Calu3 (cell line): ENCODE results near the gene RANGAP1. TPM values are rescaled to one million over a fixed set of nuclear protein-coding genes. Genes with fewer than 3 reads are reported as not detected.

Experiments
- BruUV-seq: library from RNA; stranded (reverse); fragments of 400-500 nt; replicated peaks from 2 replicates; lab custom pipeline; 2021; lab: Mats Ljungman, UMichigan
- CTCF ChIA-PET: fragments of 300-600 bp; sonication (Branson Sonifier 250); formaldehyde crosslinking; loops from one replicate; lab custom pipeline; 2022; ENCODE audit warnings: antibody characterized with exemption; lab: Charles Lee
- DNase-seq: peaks from one replicate; pipeline ENCODE4 v3.0.0; 2022
- H3K27ac Mint-ChIP-seq: one replicate; pipeline ENCODE4 v1.8.0; 2022; ENCODE audit warnings: mixed read lengths; ENCODE audit not compliant: unreplicated experiment
- H3K27me3 Mint-ChIP-seq: one replicate; pipeline ENCODE4 v1.8.0; 2022; ENCODE audit warnings: mixed read lengths; ENCODE audit not compliant: unreplicated experiment
- H3K36me3 Mint-ChIP-seq: one replicate; pipeline ENCODE4 v1.8.0; 2022; ENCODE audit warnings: mild to moderate bottlenecking, moderate library complexity, mixed read lengths; ENCODE audit not compliant: insufficient read depth, unreplicated experiment
- H3K4me1 Mint-ChIP-seq: one replicate; pipeline ENCODE4 v1.8.0; 2022; ENCODE audit warnings: mild to moderate bottlenecking, low read depth, mixed read lengths; ENCODE audit not compliant: unreplicated experiment
- H3K4me3 Mint-ChIP-seq: one replicate; pipeline ENCODE4 v1.8.0; 2022; ENCODE audit warnings: mild to moderate bottlenecking, low read depth, moderate library complexity, mixed read lengths; ENCODE audit not compliant: unreplicated experiment
- H3K9me3 Mint-ChIP-seq: one replicate; pipeline ENCODE4 v1.8.0; 2022; ENCODE audit warnings: low read depth, mixed read lengths; ENCODE audit not compliant: unreplicated experiment
- intact Hi-C: fragments of 100-400 bp; cut with micrococcal nuclease; formaldehyde crosslinking; loops from one replicate; pipeline ENCODE4 v1.10.0; 2022; ENCODE audit not compliant: unreplicated experiment
- total RNA-seq: library from RNA; stranded (reverse); gene quantifications from 2 replicates; pipeline ENCODE4 v1.2.3, GENCODE V29; 2022
- TF ChIP-seq, protein P1 (sequence below): fragments of 200-600 bp; IDR thresholded peaks from one replicate; pipeline ENCODE4 v1.8.0; 2022; ENCODE audit warnings: antibody characterized with exemption; ENCODE audit not compliant: unreplicated experiment

RANGAP1 gene
- total RNA-seq, 1 experiment from 2014 or later, result 189 TPM

DNA sequence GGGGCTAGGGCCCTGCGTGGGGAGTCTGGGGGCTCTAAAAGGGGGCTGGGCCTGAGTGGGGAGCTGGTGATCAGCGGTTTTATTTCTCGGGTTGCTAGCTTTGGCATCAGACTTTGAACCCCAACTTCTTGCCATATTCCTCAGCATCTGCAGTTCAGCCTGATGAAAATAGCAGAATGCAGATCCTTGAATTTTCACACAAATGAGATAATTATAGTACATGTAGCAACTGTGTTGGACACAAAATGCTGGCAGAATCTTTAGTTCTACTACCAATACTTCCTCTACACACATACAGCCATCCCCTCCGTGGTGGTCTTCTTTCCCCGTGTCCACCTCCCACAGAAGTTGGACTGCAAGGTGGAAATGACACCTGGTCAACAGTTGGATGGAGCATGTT lies 16.8 kb upstream of the RANGAP1 start:
- Mint-ChIP-seq H3K27me3 (no peaks in the 10 kb centered on the region), H3K9me3 (no peaks in the 10 kb centered on the region), H3K36me3 (peaks cover 28% of the 10 kb centered on the region), H3K4me3 (peak overlapping the region; percentile 66), H3K4me1 (peaks cover 29% of the 10 kb centered on the region), H3K27ac (peak overlapping the region; percentile 86)
- no TSS peak for BruUV-seq
- DNase-seq, result no peak
- CTCF ChIA-PET, result no interaction called here
- TF ChIP-seq, protein P1, sequence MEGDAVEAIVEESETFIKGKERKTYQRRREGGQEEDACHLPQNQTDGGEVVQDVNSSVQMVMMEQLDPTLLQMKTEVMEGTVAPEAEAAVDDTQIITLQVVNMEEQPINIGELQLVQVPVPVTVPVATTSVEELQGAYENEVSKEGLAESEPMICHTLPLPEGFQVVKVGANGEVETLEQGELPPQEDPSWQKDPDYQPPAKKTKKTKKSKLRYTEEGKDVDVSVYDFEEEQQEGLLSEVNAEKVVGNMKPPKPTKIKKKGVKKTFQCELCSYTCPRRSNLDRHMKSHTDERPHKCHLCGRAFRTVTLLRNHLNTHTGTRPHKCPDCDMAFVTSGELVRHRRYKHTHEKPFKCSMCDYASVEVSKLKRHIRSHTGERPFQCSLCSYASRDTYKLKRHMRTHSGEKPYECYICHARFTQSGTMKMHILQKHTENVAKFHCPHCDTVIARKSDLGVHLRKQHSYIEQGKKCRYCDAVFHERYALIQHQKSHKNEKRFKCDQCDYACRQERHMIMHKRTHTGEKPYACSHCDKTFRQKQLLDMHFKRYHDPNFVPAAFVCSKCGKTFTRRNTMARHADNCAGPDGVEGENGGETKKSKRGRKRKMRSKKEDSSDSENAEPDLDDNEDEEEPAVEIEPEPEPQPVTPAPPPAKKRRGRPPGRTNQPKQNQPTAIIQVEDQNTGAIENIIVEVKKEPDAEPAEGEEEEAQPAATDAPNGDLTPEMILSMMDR, result no peak
- intact Hi-C loops, result no loop called here

GRCh38 chr22:41302021-41302767 lies 16.2 kb upstream of the RANGAP1 start:
- TF ChIP-seq, protein P1, result no peak
- H3K27me3 Mint-ChIP-seq, result no peaks in the 10 kb centered on the region
- BruUV-seq, result no TSS peak
- CTCF ChIA-PET, result interaction anchor here (0.7 to 1.5 kb wide), 3 partner anchors 18 to 379 kb away, joined by 3 to 4 read pairs (median 3); no protein-coding TSS in a partner anchor
- H3K36me3 Mint-ChIP-seq, result peaks cover 28% of the 10 kb centered on the region
- intact Hi-C loops, result no loop called here
- H3K27ac Mint-ChIP-seq, result peak overlapping the region; percentile 86
- no peaks in the 10 kb centered on the region for H3K9me3 Mint-ChIP-seq
- DNase-seq, result no peak
- peak overlapping the region; percentile 66 for H3K4me3 Mint-ChIP-seq
- peaks cover 29% of the 10 kb centered on the region for H3K4me1 Mint-ChIP-seq

DNA sequence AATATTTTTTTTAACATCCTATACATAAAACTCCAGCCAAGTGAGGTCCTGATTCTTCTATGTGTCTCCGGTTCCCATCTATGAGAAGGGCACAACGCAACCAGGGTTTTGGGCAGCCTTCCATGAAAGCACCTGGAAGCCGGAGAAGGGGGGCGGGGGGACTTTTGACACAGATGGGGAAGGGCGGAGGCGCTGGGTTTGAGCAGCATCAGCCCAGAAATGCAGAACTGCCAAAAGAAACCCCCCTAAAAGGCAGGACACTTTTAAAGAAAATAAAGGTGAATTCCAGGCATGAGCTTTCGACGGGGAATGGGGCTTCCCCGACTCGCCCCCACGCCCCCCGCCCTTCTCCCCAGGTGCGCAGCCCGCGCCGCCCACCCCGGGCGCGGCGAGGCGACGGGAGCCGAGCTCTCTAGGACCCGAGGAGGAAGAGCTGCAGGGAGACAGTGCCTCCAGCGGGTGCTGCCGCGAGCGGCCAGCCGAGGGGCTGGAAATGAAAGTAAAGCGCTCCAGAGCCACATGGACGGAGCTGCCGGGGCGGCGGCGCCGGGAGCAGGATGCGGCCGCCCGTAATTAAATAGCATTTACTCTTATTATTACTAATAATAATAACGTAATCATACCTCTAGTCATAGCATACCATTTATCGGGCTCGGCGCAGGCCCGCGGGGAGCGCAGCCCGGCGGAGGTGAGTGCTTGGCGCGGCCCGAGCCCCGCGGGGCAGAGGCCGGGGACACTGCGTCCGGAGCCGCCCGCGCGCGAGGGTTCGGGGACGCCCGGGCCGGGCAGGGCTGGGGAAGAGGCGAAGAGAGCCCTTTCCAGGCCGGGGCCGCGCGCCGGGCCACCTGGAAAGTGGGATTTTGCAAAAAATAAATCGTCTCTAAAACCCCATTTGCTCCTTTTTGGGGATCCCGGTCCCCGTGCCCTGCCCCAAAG lies 15.4 kb upstream of the RANGAP1 start, which contains the start of gene ZC3H7B:
TSS of gene ZC3H7B (plus strand) at position 441 of the 936 bp plus-strand sequence. CDS start 19,136 bp downstream, outside the sequence.
- BruUV-seq, result TSS peak; percentile 23
- H3K36me3 Mint-ChIP-seq, result peaks cover 28% of the 10 kb centered on the region
- H3K9me3 Mint-ChIP-seq, result no peaks in the 10 kb centered on the region
- CTCF ChIA-PET, result interaction anchor here (0.7 to 1.5 kb wide), 6 partner anchors 15 to 379 kb away, joined by 3 to 8 read pairs (median 3); partner anchors contain the start of gene RANGAP1
- DNase-seq, result peak; percentile 87
- TF ChIP-seq, protein P1, result peak; percentile 20
- peak within 1 kb of the TSS; percentile 66 for H3K4me3 Mint-ChIP-seq
- H3K27ac Mint-ChIP-seq, result peak within 1 kb of the TSS; percentile 86
- no peaks in the 10 kb centered on the region for H3K27me3 Mint-ChIP-seq
- peaks cover 29% of the 10 kb centered on the region for H3K4me1 Mint-ChIP-seq
- intact Hi-C loops, result no loop called here

DNA sequence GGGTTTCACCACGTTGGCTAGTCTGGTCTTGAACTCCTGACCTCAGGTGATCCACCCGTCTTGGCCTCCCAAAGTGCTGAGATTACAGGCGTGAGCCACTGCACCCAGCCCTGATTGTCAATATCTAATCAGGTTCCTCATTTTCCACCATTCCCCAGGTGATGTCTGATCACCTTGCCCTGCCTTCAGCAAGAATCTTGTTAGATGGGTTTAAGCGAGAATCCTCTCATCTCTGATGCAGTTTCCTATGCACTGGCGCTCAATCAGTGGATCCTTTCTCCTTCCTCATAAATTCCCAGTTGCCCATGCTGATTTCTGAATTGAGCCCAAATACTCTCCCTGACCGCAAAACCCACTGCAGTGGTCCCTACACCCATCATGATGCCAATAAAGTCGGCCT lies 14.7 kb upstream of the RANGAP1 start:
- CTCF ChIA-PET, result interaction anchor here (1.0 to 1.1 kb wide), 4 partner anchors 14 to 103 kb away, joined by 3 to 8 read pairs (median 3); partner anchors contain the start of gene RANGAP1
- peaks cover 29% of the 10 kb centered on the region for H3K4me1 Mint-ChIP-seq
- peak overlapping the region; percentile 43 for H3K27ac Mint-ChIP-seq
- no peak for DNase-seq
- H3K27me3 Mint-ChIP-seq, result no peaks in the 10 kb centered on the region
- no TSS peak for BruUV-seq
- H3K4me3 Mint-ChIP-seq, result peak overlapping the region; percentile 66
- TF ChIP-seq, protein P1, result no peak
- intact Hi-C loops, result no loop called here
- H3K9me3 Mint-ChIP-seq, result no peaks in the 10 kb centered on the region
- H3K36me3 Mint-ChIP-seq, result peaks cover 28% of the 10 kb centered on the region
